ENCODE measurements around the gene PLBD1.

Gene PLBD1

GRCh38 chr12:14567351-14568162 is at the start of gene PLBD1:
Gene PLBD1, minus strand, starts transcription at chr12:14567883. Its CDS starts 187 bp downstream, at chr12:14567696.
- DNase-seq (ENCODE audit: low read depth in 1 of 2, low spot score in 1 of 2) = no peak

GRCh38 chr12:14614704-14615121 is 47.0 kb upstream of the PLBD1 start:
- DNase-seq (ENCODE audit: low read depth in 1 of 2, low spot score in 1 of 2) = no peak

- no peak for DNase-seq (ENCODE audit: low read depth in 1 of 2, low spot score in 1 of 2)
Observed at GRCh38 chr12:14613718-14614117, 46.0 kb upstream of the PLBD1 start.

- DNase-seq (ENCODE audit: low read depth in 1 of 2, low spot score in 1 of 2) = no peak
Observed at GRCh38 chr12:14612898-14613445, 45.3 kb upstream of the PLBD1 start.

- no peak for DNase-seq (ENCODE audit: low read depth in 1 of 2, low spot score in 1 of 2)
Observed at GRCh38 chr12:14612250-14612649, 44.6 kb upstream of the PLBD1 start.

- DNase-seq (ENCODE audit: low read depth in 1 of 2, low spot score in 1 of 2) = no peak
Observed at GRCh38 chr12:14611640-14612203, 44.0 kb upstream of the PLBD1 start.

GRCh38 chr12:14607568-14607967 is 39.9 kb upstream of the PLBD1 start:
- DNase-seq (ENCODE audit: low read depth in 1 of 2, low spot score in 1 of 2) = no peak

- DNase-seq (ENCODE audit: low read depth in 1 of 2, low spot score in 1 of 2) = no peak
Observed at GRCh38 chr12:14605401-14605989, 37.8 kb upstream of the PLBD1 start.

GRCh38 chr12:14601692-14602478 is 34.2 kb upstream of the PLBD1 start:
- DNase-seq (ENCODE audit: low read depth in 1 of 2, low spot score in 1 of 2) = no peak

GRCh38 chr12:14597480-14597879 is 29.8 kb upstream of the PLBD1 start:
- DNase-seq (ENCODE audit: low read depth in 1 of 2, low spot score in 1 of 2) = no peak

- DNase-seq (ENCODE audit: low read depth in 1 of 2, low spot score in 1 of 2) = no peak
Observed at GRCh38 chr12:14591719-14592118, 24.0 kb upstream of the PLBD1 start.

- DNase-seq (ENCODE audit: low read depth in 1 of 2, low spot score in 1 of 2) = no peak
Observed at GRCh38 chr12:14589169-14590004, 21.7 kb upstream of the PLBD1 start.

- DNase-seq (ENCODE audit: low read depth in 1 of 2, low spot score in 1 of 2) = no peak
Observed at GRCh38 chr12:14588571-14588970, 20.9 kb upstream of the PLBD1 start.

- DNase-seq (ENCODE audit: low read depth in 1 of 2, low spot score in 1 of 2) = no peak
Observed at GRCh38 chr12:14578646-14579045, 11.0 kb upstream of the PLBD1 start.

GRCh38 chr12:14577344-14577743 is 9.7 kb upstream of the PLBD1 start:
- no peak for DNase-seq (ENCODE audit: low read depth in 1 of 2, low spot score in 1 of 2)

GRCh38 chr12:14576896-14577295 is 9.2 kb upstream of the PLBD1 start:
- DNase-seq (ENCODE audit: low read depth in 1 of 2, low spot score in 1 of 2) = no peak

- DNase-seq (ENCODE audit: low read depth in 1 of 2, low spot score in 1 of 2) = no peak
Observed at GRCh38 chr12:14575585-14575984, 7.9 kb upstream of the PLBD1 start.

- DNase-seq (ENCODE audit: low read depth in 1 of 2, low spot score in 1 of 2) = no peak
Observed at GRCh38 chr12:14573118-14573517, 5.4 kb upstream of the PLBD1 start.

- no peak for DNase-seq (ENCODE audit: low read depth in 1 of 2, low spot score in 1 of 2)
Observed at GRCh38 chr12:14572401-14572800, 4.7 kb upstream of the PLBD1 start.

- no peak for DNase-seq (ENCODE audit: low read depth in 1 of 2, low spot score in 1 of 2)
Observed at GRCh38 chr12:14571779-14572178, 4.1 kb upstream of the PLBD1 start.
